Pons (tissue), 1 donor: Measurements from ENCODE around the gene TAOK3.
A peak's percentile ranks its signal among the peaks of the same experiment; 100 is the strongest.

Experiments
- DNase-seq: peaks from one replicate; pipeline ENCODE4 v3.0.0-alpha.2; 2016; ENCODE audit warnings: low spot score

The TAOK3 gene

DNA sequence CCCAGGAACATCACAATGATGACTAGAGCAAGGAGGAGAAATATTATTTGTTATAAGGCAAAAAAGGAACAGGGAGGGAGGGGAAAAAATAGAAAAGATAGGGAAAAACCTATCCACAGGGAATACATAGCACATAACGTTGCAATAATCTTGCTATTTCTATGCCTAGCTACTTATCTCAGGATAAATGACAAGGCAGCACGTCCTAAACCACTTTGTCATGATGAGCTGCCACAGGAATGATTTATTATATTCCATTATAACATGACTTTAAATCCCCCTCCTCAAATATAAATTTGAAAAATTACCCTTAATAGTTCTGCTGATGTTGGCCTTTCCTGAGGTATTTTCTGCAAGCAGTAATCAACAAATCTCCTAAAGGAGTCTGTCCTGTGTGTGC is 160.1 kb downstream of the TAOK3 start:
- DNase-seq, result no peak

DNA sequence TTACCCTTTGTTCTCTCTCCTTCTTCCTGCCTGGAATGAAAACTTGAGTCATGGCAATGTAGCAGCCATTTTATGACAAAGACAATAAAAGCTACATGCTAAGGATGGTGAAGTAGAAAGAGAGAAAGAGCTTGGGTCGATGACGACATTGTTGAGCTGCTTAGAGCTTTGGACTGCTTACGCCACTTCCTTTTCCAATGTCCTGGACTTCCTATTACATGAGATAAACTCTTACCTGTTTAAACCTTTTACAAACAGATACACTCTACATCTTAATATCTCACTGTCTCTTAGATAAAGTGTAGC is 166.6 kb downstream of the TAOK3 start:
- no peak for DNase-seq

DNA sequence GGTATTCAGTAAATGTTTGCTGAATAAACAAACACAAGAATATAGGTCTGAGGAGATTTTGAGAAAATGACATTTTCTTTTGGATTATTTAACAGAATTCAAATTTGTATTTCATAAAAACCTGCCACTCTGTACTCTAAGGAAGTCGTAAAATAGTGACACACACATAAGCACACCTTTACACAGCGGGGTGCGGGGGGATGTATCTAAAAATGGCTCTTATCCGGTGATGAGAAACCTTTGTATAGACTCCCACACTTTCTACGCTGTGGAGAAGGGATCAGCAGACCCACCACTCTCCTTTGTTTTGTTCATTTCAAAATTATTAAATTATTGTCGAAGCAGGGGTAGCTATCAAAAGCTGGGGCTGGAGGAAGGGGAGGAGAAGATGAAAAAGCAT is 178.7 kb downstream of the TAOK3 start:
- no peak for DNase-seq

DNA sequence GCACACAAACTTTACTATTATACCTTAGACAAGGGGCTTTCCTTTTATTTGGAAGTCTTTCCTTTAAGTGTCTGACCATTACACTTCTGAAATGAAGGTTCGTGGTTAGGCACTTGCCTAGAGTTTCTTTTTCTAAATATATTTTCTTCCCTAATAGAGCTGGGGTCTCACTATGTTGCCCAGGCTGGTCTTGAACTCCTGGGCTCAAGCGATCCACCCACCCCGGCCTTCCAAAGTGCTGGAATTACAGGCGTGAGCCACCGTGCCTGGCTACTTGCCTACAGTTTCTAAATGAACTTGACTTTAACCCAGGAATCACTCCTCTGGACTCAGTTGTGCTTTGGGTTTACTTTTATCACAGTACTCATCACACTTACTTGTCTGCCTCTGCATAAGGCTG is 179.2 kb downstream of the TAOK3 start:
- no peak for DNase-seq

DNA sequence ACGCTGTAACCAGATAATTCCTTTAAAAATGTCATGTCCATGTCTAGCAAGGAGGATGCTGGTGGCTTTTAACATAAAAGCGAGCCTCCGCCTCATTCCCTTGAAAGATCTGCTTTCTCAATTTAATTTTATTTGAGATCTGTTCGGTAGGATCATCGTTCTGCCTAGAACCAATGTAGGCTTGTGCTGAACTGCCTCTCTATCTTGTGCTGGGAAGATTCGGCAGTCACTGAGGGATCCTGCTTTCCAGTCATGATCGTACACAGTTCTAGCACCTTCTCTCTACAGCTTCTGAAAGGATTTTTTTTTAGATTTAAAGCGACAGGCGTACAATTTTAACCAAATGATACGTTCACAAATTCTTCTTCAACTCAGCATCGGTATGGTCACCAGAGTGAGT is 182.4 kb downstream of the TAOK3 start:
- DNase-seq, result peak; percentile 92

DNA sequence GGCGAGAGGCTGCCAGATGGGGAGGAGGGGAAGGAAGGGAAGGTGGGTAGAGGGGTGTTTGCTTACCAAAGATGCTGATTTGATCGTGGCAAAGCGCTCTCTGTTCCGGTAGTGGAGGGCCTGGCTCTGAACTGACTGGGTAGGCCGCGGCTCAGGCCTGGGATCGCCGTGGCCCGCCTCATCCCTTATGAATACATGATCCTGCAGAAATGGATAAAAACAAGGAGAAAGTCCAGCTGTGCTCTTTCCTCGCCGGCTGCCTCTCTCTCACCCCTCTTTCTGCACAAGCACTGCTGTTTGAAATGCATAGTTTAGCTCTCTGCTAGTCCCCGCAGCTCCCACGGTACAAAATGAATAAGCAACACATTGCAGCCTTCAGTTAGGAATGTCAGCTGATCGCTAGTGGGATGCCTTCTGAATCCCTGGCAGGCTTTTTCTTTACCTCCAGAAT is 182.9 kb downstream of the TAOK3 start:
- DNase-seq, result peak; percentile 88

DNA sequence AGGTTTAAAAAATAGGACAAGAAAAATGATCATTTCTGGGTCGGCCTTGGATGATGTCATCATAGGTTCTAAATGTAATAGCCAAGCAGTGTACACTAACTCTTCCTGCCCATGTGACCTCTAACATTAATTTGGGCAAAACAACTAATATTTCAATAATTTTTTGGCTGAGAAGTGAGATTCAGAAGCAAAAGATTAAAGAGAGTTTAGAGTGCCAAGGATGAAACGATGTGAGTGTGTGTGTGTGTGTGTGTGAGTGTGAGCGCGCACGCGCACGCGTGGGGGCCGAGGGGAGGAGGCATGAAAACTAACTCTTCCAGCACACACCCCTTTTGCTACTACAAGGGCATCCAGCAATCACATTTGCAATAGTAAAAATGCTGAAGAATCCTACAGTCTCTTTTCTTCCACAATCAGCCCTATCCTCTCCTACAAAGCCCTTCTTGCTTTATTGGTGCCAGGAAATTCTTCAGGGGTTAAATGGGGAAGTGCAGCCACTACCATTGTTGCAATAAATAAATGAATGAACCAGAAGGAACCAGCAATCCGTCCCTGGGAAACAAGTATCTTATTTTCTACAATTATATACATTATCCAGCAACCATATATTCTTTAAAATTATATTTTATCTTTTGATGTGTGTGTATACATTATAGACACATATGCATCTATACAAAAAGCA is 183.9 kb downstream of the TAOK3 start:
- peak; percentile 82 for DNase-seq

DNA sequence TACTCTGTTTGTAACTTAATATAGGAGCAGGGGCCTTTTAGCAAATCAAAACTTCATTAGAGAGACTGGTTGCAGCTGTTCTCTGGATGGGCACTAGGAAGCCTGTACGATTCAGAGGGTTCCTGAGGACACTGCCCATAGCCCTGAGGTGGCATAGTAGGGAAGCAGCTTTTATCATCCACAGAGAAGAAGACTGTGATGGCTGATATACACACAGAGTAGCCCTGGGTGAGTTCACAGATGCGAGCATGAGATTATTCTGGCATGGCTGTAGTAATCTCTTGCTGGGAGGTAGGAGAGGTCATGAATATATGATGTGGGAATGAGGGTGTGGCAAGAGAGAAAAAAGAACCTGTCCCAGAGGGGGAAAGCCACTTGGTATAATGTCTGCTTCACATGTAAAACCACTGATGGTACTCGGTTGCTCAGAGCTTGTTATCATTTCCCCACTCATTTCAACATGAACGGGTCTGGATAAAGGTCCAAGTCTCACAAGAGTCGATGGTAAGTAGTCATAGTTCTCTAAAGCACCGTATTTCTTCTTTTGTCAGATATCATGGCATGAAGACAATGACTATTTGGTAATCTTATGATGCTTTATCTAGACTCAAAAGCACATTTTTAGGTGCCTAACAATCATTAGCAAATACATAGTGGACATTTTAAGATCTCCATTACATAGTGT is 184.8 kb downstream of the TAOK3 start:
- peak; percentile 57 for DNase-seq

DNA sequence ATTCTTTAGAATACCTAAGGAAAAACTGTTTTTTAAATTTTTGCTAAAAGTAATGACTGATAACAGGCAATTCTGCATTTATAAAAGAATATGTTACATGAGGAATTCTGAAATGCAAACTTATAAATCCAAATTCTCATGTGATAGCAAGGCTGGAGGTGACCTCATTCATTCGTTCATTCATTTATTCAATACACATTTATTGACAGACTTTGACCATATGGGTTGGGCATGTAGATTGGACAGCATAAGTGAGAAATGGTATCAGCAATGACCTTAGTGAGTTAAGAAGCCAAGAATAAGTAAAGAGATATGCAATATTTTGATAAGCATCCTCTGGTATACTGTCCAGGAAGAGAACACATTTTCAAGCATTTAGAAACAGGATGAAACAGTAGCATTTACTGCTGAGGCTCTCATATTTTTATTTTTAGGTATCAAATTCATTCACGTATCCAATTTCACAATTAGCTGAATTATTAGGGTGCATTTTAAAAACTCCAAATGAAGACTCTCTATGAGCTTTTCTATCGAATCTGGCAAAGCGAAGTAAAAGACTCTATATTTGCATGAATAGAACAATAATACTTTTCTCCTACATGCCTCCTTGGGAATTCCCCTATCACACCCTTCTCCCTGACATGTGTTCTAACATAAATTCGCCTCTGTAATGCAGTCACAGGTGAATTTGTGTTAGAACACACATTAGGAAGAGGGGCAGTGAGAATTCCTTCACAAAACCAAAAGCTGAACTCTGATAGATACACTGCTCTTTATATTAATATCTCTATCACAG is 186.9 kb downstream of the TAOK3 start:
- DNase-seq, result no peak

DNA sequence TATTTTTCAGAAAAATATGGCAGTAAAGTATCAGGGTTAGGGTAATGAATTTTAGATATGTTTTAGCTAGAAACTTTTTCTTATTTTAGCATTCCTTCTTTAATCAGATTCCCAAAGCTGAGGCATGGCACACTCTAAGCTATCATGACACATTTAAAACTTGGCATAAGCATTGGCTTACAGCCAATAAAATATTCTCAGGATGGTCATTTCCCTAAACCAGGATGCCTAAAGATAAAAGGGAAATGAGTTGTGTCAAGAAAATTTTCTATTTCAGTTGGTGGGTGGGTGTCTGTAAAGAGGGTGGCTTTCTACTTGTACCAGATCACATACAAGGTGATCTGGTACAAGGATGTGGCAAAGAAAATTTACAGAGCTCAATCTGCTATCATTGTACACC is 189.0 kb downstream of the TAOK3 start:
- no peak for DNase-seq

DNA sequence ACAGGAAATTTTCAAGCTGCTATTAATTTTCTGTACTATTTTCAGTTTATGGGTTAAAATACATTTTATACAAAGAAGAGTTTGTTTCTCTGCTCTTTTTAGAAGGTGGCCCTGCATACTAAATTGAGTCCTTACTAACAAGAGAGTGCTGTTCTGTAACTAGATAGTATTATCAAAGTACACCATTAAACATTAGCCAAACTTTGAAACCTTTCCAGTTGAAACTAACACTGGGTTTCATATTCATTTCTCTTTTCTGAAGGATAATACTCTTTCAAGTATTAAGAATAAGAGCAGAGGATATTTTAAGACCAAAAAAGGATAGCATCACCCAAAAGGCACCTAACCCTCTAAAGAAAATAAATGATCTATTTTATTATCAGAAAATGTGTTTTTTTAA is 189.6 kb downstream of the TAOK3 start:
- DNase-seq, result peak; percentile 47

DNA sequence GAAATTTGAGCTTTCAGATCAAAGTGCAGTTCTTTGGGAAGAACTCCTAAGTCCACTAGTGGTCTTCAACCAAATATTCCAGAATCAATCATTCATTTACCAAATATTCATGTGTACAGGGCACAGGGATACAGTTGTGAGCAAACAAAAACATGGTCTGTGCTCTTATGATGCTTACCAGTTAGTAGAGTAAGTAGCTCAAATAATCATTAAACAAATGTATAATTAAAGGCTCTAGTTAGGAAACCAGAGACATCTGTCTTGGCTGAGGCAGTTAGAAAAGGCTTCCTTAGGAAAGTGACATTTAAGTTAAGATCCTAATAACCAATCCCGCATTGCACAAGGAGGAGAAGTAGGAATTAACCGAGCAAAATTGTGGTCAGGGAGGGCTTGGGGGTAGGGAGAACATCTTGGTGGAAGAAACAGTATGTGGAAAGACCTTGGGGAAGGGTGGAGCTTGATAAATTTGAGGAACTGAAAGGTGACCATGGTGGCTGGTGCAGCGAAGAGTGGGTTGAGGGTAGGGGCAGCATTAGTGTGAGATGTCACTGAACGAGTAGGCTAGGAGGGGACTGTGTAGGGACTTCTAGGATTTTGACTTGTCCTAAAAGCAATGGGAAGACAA is 196.8 kb downstream of the TAOK3 start:
- no peak for DNase-seq

DNA sequence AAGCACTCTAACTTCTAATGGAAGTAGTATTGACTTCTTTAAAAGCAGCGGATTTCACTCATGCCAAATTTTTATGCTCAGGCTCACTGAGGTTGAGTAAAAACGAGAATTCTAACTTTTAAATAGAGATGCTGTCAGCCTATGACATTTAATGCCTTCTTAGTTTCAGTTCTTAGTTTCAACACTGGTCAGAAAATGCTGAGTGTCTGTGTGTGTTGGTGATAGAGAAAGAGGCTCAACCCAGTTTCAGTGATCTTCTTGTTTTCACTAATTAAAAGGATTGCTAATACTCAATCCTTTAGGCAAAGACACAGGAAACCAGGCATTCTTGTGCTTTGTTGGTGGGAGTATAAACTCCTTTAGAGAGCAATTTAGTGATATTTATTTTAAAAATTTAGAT is 205.8 kb downstream of the TAOK3 start:
- no peak for DNase-seq

DNA sequence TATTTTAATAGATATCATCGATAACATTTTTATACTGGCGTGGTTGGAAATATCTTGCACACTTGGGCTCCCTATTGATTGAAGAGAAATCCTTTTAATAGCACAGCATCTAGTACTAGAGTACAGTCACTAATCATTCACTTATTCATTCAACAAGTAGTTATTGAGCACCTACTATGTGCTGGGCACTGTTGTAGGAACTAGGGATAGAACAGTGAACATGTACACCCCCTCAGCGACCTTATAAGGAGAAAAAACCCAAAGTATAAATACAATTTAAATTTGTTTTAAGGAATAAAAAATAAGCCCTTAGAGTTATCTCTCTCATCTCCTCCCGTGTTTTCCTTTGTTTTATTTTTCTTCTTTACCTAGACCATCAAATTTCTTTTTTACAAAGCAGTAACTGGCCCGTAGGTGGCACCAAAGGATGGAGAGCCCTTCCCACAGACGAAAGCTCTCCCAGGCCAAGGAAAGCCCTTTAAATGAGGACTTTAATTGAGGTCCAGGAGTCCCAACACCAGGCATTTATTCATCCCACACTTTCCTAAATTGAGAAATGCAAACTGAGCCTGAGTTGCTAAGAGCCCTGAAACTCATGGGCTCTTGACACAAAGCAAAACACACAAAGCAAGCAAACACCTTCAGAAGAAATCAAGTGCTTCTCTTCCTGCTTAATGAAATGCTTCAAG is 207.8 kb downstream of the TAOK3 start:
- DNase-seq, result no peak

DNA sequence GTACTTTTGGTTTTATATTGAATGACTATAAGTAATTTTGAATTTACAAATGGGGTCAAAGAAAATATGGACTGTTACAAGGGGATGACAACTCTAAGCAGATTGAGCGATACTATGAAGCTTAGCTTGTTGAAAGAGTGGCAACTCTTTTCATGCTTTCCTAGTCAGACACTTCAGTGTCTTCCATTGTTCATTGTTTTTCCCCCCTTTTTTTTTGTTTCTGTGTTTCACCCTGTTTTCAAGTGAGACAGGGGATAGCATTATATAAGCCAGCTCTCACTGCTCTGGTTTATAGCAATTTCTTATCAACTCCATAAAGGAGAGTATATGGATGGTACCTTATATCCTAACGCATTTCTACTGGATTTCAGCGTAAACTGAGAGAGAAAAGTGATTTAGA is 212.2 kb downstream of the TAOK3 start:
- DNase-seq, result peak; percentile 88

DNA sequence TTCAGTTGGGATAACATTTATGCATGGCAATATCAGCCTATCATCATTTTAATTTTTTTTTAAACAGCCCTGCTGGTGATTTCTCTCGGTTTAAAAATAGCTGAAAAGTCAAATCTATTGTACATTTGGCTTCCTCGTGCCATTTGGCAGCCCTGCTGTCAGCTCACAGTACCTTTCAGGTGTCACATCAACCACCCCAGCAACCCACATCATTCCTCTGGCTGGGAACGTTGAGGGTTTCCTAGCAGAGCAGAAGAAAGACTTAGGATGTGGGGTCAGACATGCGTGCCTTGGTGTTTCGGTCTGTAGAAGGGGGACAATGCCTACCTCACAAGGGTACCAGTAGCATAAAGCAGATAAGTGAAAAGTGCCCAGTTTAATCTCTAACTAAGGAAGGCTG is 221.0 kb downstream of the TAOK3 start:
- DNase-seq, result no peak

DNA sequence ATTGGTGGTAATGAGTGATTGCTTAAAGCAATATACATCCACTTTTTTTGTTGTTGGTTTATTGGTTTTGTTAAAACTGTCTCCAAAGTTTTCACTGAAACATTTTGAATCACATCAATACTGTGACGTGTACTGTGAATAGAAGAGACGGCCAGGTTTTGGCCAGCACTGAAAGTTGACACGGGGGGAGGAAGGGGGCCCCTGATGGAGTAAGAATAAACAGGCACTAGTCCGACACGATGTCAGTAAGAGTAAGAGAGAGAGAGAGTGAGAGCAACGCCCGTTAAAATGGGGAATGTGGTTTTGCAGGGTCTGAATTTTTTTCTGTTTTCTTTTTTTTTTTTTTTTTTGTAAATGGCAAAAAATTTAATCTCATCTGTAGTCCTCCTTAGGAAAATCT is 222.1 kb downstream of the TAOK3 start:
- DNase-seq, result no peak

DNA sequence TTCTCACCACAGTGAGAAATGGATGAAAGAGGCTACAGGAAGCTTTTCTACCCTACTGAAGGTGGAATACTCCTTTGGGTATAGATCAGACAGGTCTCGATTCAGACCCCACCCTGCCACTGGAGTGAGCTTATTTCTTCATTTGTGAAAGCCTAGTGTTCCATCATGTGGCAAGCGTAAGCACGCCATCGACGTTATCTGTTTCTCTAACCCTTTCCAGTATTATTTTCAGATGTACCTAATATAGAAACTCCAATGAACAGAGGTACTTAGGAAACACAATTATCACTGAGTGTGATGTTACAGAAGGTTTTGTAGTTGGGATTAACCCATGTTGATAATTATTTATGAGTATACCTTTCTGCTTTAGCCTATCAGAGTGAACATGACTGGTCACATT is 224.4 kb downstream of the TAOK3 start:
- DNase-seq, result no peak

DNA sequence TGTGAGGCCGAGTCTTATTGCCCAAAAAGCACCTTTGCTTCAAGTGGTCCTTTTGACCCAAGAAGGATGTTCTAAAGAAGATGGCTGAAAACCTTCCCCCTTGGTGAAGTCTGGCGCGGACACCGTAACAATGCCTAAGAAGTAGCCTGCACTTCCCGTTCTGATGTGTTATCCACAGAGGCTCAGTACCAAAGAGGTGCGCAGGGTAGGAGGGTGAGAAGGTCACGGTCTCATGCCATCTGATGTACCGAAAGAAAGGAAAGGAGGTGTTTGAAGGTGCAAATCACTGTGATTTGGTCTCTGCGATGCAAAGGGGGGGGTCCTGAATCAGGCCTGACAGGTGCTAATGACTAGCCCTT is 226.9 kb downstream of the TAOK3 start:
- DNase-seq, result no peak

DNA sequence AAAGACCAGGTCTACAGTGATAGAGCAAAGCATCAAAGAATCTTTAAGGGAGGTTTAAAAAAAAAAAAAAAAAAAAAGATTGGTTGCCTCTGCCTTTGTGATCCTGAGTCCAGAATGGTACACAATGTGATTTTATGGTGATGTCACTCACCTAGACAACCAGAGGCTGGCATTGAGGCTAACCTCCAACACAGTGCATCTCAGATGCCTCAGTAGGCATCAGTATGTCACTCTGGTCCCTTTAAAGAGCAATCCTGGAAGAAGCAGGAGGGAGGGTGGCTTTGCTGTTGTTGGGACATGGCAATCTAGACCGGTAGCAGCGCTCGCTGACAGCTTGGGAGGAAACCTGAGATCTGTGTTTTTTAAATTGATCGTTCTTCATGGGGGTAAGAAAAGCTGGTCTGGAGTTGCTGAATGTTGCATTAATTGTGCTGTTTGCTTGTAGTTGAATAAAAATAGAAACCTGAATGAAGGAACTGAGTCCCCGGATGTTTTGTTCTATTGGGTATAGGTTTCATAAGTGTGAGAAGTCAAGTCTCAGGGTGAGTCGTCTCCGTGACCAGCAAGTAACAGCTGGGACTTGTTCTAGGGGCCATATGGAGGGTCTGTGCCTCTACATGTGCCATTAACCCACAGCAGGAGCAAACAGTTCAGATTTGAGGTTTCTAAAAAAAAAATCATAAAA is 227.5 kb downstream of the TAOK3 start:
- DNase-seq, result no peak

DNA sequence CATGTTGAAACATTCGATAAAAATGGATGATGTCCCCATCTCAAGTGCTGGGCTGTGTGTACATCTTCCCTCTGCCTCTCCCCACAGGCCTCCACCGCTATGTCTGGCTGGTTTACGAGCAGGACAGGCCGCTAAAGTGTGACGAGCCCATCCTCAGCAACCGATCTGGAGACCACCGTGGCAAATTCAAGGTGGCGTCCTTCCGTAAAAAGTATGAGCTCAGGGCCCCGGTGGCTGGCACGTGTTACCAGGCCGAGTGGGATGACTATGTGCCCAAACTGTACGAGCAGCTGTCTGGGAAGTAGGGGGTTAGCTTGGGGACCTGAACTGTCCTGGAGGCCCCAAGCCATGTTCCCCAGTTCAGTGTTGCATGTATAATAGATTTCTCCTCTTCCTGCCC is 228.2 kb downstream of the TAOK3 start:
- DNase-seq, result no peak

DNA sequence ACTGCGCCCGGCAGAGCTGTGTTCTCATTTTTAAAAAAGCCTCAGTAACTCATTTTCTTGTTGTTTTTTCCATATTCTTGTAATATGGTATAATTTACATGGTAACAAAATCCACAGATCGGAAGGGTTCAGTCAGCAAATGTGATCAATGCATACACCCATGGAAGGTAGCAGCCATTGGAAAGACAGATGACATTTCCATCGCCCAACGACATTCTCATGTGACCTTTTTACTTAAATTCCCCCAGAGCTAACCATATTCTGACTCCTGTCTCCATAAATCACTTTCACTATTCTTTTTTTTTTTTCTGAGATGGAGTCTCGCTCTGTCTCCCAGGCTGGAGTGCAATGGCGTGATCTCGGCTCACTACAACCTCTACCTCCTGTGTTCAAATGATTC is 231.9 kb downstream of the TAOK3 start:
- no peak for DNase-seq
